ENCODE data around the gene ZNF24.

Gene ZNF24

GRCh38 chr18:35324926-35325655, 19.1 kb downstream of the ZNF24 start:
- Histone ChIP-seq H3K9me3 (ENCODE audit: control insufficient read depth, low read length) (no peaks in the 10 kb centered on the region), H3K36me3 (ENCODE audit: control insufficient read depth, insufficient read depth, low read length) (no peaks in the 10 kb centered on the region), H3K27me3 (ENCODE audit: control insufficient read depth, insufficient read depth, low read length) (no peaks in the 10 kb centered on the region), H3K4me3 (ENCODE audit: low read length) (no peak overlapping the region), H3K9ac (ENCODE audit: low read length) (no peak overlapping the region), H3K4me1 (ENCODE audit: control insufficient read depth, insufficient read depth, low read length) (no peaks in the 10 kb centered on the region)

GRCh38 chr18:35322486-35323458, 21.4 kb downstream of the ZNF24 start:
- H3K36me3 ChIP-seq (ENCODE audit: control insufficient read depth, insufficient read depth, low read length), result no peaks in the 10 kb centered on the region
- H3K9me3 ChIP-seq (ENCODE audit: control insufficient read depth, low read length), result no peaks in the 10 kb centered on the region
- no peak overlapping the region for H3K9ac ChIP-seq (ENCODE audit: low read length)
- H3K27me3 ChIP-seq (ENCODE audit: control insufficient read depth, insufficient read depth, low read length), result no peaks in the 10 kb centered on the region
- no peaks in the 10 kb centered on the region for H3K4me1 ChIP-seq (ENCODE audit: control insufficient read depth, insufficient read depth, low read length)
- no peak overlapping the region for H3K4me3 ChIP-seq (ENCODE audit: low read length)

DNA sequence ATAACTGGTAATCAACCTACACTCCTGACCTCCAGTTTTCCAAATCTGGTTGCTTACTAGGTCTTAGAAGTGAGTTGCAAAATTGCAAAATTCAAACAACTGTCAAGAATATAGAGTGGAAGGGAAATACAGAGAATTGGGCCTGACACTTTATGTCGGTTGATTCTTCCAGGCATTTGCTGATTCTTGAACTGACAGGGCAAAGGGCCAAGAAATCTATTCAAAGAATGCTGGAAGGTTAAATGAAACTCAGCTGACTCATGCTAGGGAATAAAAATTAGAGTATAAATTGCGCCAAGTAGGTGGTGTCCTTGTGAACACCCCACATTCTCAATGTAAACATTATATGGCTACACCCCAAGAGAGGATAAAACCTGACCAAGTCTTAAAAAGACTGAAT, 32.7 kb downstream of the ZNF24 start:
- H3K9me3 ChIP-seq (ENCODE audit: control insufficient read depth, low read length), result peaks cover 9% of the 10 kb centered on the region

DNA sequence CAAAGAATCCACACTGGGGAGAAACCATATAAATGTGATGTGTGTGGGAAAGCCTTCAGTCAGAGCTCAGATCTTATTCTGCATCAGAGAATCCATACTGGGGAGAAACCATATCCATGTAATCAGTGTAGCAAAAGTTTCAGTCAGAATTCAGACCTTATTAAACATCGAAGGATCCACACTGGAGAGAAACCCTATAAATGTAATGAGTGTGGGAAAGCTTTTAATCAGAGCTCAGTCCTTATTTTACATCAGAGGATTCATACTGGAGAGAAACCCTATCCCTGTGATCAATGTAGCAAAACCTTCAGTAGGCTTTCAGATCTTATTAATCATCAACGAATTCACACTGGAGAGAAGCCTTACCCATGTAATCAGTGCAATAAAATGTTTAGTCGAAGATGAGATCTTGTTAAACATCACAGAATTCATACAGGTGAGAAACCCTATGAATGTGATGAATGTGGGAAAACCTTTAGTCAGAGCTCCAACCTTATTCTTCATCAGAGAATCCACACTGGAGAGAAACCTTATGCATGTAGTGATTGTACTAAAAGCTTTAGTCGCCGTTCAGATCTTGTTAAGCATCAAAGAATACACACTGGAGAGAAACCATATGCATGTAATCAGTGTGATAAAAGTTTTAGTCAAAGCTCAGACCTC, 37.5 kb downstream of the ZNF24 start:
- no peaks in the 10 kb centered on the region for H3K4me1 ChIP-seq (ENCODE audit: control insufficient read depth, insufficient read depth, low read length)
- H3K36me3 ChIP-seq (ENCODE audit: control insufficient read depth, insufficient read depth, low read length), result no peaks in the 10 kb centered on the region
- H3K4me3 ChIP-seq (ENCODE audit: low read length), result no peak overlapping the region
- no peaks in the 10 kb centered on the region for H3K27me3 ChIP-seq (ENCODE audit: control insufficient read depth, insufficient read depth, low read length)
- no peak overlapping the region for H3K9ac ChIP-seq (ENCODE audit: low read length)
- H3K9me3 ChIP-seq (ENCODE audit: control insufficient read depth, low read length), result peaks cover 29% of the 10 kb centered on the region

More for the DNA sequence above, 32.7 kb downstream of the ZNF24 start:
- Histone ChIP-seq H3K4me1 (ENCODE audit: control insufficient read depth, insufficient read depth, low read length) (no peaks in the 10 kb centered on the region), H3K27me3 (ENCODE audit: control insufficient read depth, insufficient read depth, low read length) (no peaks in the 10 kb centered on the region), H3K36me3 (ENCODE audit: control insufficient read depth, insufficient read depth, low read length) (no peaks in the 10 kb centered on the region), H3K4me3 (ENCODE audit: low read length) (no peak overlapping the region), H3K9ac (ENCODE audit: low read length) (no peak overlapping the region)

GRCh38 chr18:35303610-35304009, 40.6 kb downstream of the ZNF24 start:
- Histone ChIP-seq H3K9me3 (ENCODE audit: control insufficient read depth, low read length) (peaks cover 29% of the 10 kb centered on the region), H3K36me3 (ENCODE audit: control insufficient read depth, insufficient read depth, low read length) (no peaks in the 10 kb centered on the region)

DNA sequence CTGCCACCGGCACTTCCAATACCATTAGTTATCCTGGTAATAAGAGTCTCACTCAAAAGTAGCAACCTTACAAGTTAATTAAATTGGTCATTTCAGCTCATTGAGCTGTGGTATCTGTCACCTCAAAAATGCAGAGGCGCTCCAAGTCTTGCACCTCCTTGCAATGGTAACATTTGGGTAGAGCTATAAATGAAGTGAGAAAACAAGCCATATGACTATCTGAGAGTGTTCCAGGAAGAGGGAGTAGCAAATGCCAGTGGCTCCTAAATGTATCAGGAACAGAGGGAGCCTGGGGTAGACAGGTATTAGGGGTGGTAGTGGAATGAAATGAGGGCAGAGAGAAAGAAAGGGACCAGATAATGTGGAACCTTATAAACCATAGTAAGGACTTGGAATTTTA, 48.2 kb downstream of the ZNF24 start:
- Histone ChIP-seq H3K27me3 (ENCODE audit: control insufficient read depth, insufficient read depth, low read length) (no peaks in the 10 kb centered on the region), H3K9ac (ENCODE audit: low read length) (no peak overlapping the region), H3K4me1 (ENCODE audit: control insufficient read depth, insufficient read depth, low read length) (peaks cover 2% of the 10 kb centered on the region), H3K36me3 (ENCODE audit: control insufficient read depth, insufficient read depth, low read length) (no peaks in the 10 kb centered on the region), H3K9me3 (ENCODE audit: control insufficient read depth, low read length) (no peaks in the 10 kb centered on the region), H3K4me3 (ENCODE audit: low read length) (no peak overlapping the region)

More at GRCh38 chr18:35303610-35304009, 40.6 kb downstream of the ZNF24 start:
- no peaks in the 10 kb centered on the region for H3K4me1 ChIP-seq (ENCODE audit: control insufficient read depth, insufficient read depth, low read length)
- H3K9ac ChIP-seq (ENCODE audit: low read length), result no peak overlapping the region
- H3K4me3 ChIP-seq (ENCODE audit: low read length), result no peak overlapping the region
- H3K27me3 ChIP-seq (ENCODE audit: control insufficient read depth, insufficient read depth, low read length), result no peaks in the 10 kb centered on the region

- Histone ChIP-seq H3K9ac (ENCODE audit: low read length) (peak overlapping the region; percentile 17), H3K9me3 (ENCODE audit: control insufficient read depth, low read length) (no peaks in the 10 kb centered on the region), H3K4me3 (ENCODE audit: low read length) (no peak overlapping the region), H3K4me1 (ENCODE audit: control insufficient read depth, insufficient read depth, low read length) (peaks cover 7% of the 10 kb centered on the region), H3K27me3 (ENCODE audit: control insufficient read depth, insufficient read depth, low read length) (no peaks in the 10 kb centered on the region), H3K36me3 (ENCODE audit: control insufficient read depth, insufficient read depth, low read length) (no peaks in the 10 kb centered on the region)
These were observed 53.1 kb downstream of the ZNF24 start for GRCh38 chr18:35291166-35291565.

GRCh38 chr18:35290094-35290735, 54.0 kb downstream of the ZNF24 start, which contains the start of gene ZSCAN30:
TSS of gene ZSCAN30 (minus strand) at chr18:35290229. CDS start at chr18:35264352, 25,877 bp downstream.
- H3K36me3 ChIP-seq (ENCODE audit: control insufficient read depth, insufficient read depth, low read length), result no peaks in the 10 kb centered on the region
- H3K4me1 ChIP-seq (ENCODE audit: control insufficient read depth, insufficient read depth, low read length), result peaks cover 7% of the 10 kb centered on the region

GRCh38 chr18:35289727-35290093, 54.5 kb downstream of the ZNF24 start:
- H3K9ac ChIP-seq (ENCODE audit: low read length), result peak overlapping the region; percentile 74
- no peaks in the 10 kb centered on the region for H3K27me3 ChIP-seq (ENCODE audit: control insufficient read depth, insufficient read depth, low read length)
- H3K4me3 ChIP-seq (ENCODE audit: low read length), result peak overlapping the region; percentile 54
- H3K9me3 ChIP-seq (ENCODE audit: control insufficient read depth, low read length), result no peaks in the 10 kb centered on the region
- no peaks in the 10 kb centered on the region for H3K36me3 ChIP-seq (ENCODE audit: control insufficient read depth, insufficient read depth, low read length)
- H3K4me1 ChIP-seq (ENCODE audit: control insufficient read depth, insufficient read depth, low read length), result peaks cover 7% of the 10 kb centered on the region

More at GRCh38 chr18:35290094-35290735, 54.0 kb downstream of the ZNF24 start, which contains the start of gene ZSCAN30:
- Histone ChIP-seq H3K4me3 (ENCODE audit: low read length) (peak within 1 kb of the TSS; percentile 54), H3K9ac (ENCODE audit: low read length) (peak within 1 kb of the TSS; percentile 74), H3K9me3 (ENCODE audit: control insufficient read depth, low read length) (no peaks in the 10 kb centered on the region), H3K27me3 (ENCODE audit: control insufficient read depth, insufficient read depth, low read length) (no peaks in the 10 kb centered on the region)

DNA sequence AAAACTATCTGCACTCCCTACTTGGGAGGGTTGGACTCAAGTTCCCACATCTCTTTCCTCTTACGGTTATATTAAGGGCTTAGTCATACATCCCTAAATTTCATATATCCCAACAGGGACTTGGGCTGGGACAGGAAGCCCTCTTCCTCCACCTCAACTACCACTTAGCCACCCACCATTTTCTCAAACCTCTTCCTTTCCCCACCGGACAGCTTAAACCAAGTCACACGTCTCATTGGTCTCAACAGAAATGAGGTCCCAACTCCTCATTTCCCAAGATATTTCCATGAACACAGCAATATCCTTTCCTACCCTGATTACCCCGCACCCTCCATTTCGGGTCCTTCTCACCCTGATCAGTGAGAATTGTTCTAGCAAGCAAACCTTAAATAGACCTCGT, 54.9 kb downstream of the ZNF24 start:
- Histone ChIP-seq H3K4me1 (ENCODE audit: control insufficient read depth, insufficient read depth, low read length) (peaks cover 7% of the 10 kb centered on the region), H3K4me3 (ENCODE audit: low read length) (peak overlapping the region; percentile 54), H3K9ac (ENCODE audit: low read length) (peak overlapping the region; percentile 74), H3K36me3 (ENCODE audit: control insufficient read depth, insufficient read depth, low read length) (no peaks in the 10 kb centered on the region), H3K27me3 (ENCODE audit: control insufficient read depth, insufficient read depth, low read length) (no peaks in the 10 kb centered on the region), H3K9me3 (ENCODE audit: control insufficient read depth, low read length) (no peaks in the 10 kb centered on the region)

- no peaks in the 10 kb centered on the region for H3K27me3 ChIP-seq (ENCODE audit: control insufficient read depth, insufficient read depth, low read length)
These were observed 59.4 kb downstream of the ZNF24 start for GRCh38 chr18:35284841-35285240.

More at GRCh38 chr18:35284841-35285240, 59.4 kb downstream of the ZNF24 start:
- H3K36me3 ChIP-seq (ENCODE audit: control insufficient read depth, insufficient read depth, low read length), result no peaks in the 10 kb centered on the region
- no peaks in the 10 kb centered on the region for H3K9me3 ChIP-seq (ENCODE audit: control insufficient read depth, low read length)
- no peaks in the 10 kb centered on the region for H3K4me1 ChIP-seq (ENCODE audit: control insufficient read depth, insufficient read depth, low read length)
- no peak overlapping the region for H3K9ac ChIP-seq (ENCODE audit: low read length)
- H3K4me3 ChIP-seq (ENCODE audit: low read length), result no peak overlapping the region
